HG02763 (cell line): ENCODE results near the gene DOK1.

Source experiments
- ATAC-seq: cut with Tn5 transposase; IDR thresholded peaks from one replicate; pipeline ENCODE4 v1.9.1; 2021; ENCODE audit warnings: mild to moderate bottlenecking, moderate library complexity; ENCODE audit not compliant: unreplicated experiment

DOK1 gene

GRCh38 chr2:74525717-74526648 is 28.5 kb upstream of the DOK1 start, which contains the start of gene DQX1:
TSS of gene DQX1 (minus strand) at chr2:74526231. CDS start at chr2:74525729, 502 bp downstream.
- no peak for ATAC-seq

- ATAC-seq, result no peak
Observed at GRCh38 chr2:74526649-74527230, 27.8 kb upstream of the DOK1 start.

- ATAC-seq, result no peak
Observed at GRCh38 chr2:74527741-74528140, 26.8 kb upstream of the DOK1 start.

- peak; percentile 5 for ATAC-seq
Observed at GRCh38 chr2:74528600-74529356, 25.7 kb upstream of the DOK1 start.

GRCh38 chr2:74529357-74530238 is 24.9 kb upstream of the DOK1 start, which contains the start of the genes AUP1 and HTRA2:
TSS of gene AUP1 (minus strand) at chr2:74529706. CDS start at chr2:74529629, 77 bp downstream.
TSS of gene HTRA2 (plus strand) at chr2:74529933. CDS start at chr2:74530007, 74 bp downstream.
- peak; percentile 83 for ATAC-seq

- ATAC-seq, result no peak
Observed at GRCh38 chr2:74530239-74531187, 24.0 kb upstream of the DOK1 start.

- ATAC-seq, result no peak
Observed at GRCh38 chr2:74531666-74532065, 22.9 kb upstream of the DOK1 start.

GRCh38 chr2:74532222-74532621 is 22.3 kb upstream of the DOK1 start:
- ATAC-seq, result no peak

- no peak for ATAC-seq
Observed at GRCh38 chr2:74533464-74533863, 21.1 kb upstream of the DOK1 start.

- no peak for ATAC-seq
Observed at GRCh38 chr2:74534411-74534810, 20.1 kb upstream of the DOK1 start.

- no peak for ATAC-seq
Observed at GRCh38 chr2:74535440-74535965, 19.0 kb upstream of the DOK1 start.

GRCh38 chr2:74536166-74536950 is 18.2 kb upstream of the DOK1 start:
- ATAC-seq, result no peak

GRCh38 chr2:74537140-74537539 is 17.4 kb upstream of the DOK1 start:
- ATAC-seq, result no peak

GRCh38 chr2:74538881-74539339 is 15.6 kb upstream of the DOK1 start:
- ATAC-seq, result no peak

GRCh38 chr2:74540291-74540690 is 14.2 kb upstream of the DOK1 start:
- ATAC-seq, result no peak

GRCh38 chr2:74542978-74543377 is 11.5 kb upstream of the DOK1 start:
- no peak for ATAC-seq

- ATAC-seq, result no peak
Observed at GRCh38 chr2:74544634-74545033, 9.9 kb upstream of the DOK1 start.

- ATAC-seq, result no peak
Observed at GRCh38 chr2:74546004-74546403, 8.5 kb upstream of the DOK1 start.
